GM21447 (cell line): ENCODE measurements around the gene IFNA4.
"Not testable (repeated sequence)": the region's sequence is repeated elsewhere in the genome, so short reads cannot be mapped to it uniquely, and the experiment has no call there.

ENCODE experiments used
- ATAC-seq: cut with Tn5 transposase; IDR thresholded peaks from one replicate; pipeline ENCODE4 v1.9.1; 2021; ENCODE audit not compliant: unreplicated experiment

IFNA4 gene

GRCh38 chr9:21187487-21187886 lies at the start of gene IFNA4:
Gene IFNA4, minus strand, starts transcription at chr9:21187587. Its CDS starts 56 bp downstream, at chr9:21187531.
- not testable (repeated sequence) for ATAC-seq

- ATAC-seq: peak; percentile 47
Measured at GRCh38 chr9:21236360-21236714, 49.0 kb upstream of the IFNA4 start.

GRCh38 chr9:21235468-21236359 lies 48.3 kb upstream of the IFNA4 start:
- ATAC-seq: peak; percentile 82

- no peak for ATAC-seq
Measured at GRCh38 chr9:21234153-21234687, 46.8 kb upstream of the IFNA4 start.

GRCh38 chr9:21233258-21233657 lies 45.9 kb upstream of the IFNA4 start:
- no peak for ATAC-seq

GRCh38 chr9:21228122-21228521 lies 40.7 kb upstream of the IFNA4 start, which contains the start of gene IFNA17:
Gene IFNA17, minus strand, starts transcription at chr9:21228222. Its CDS starts 49 bp downstream, at chr9:21228173.
- ATAC-seq: no peak

- ATAC-seq: not testable (repeated sequence)
Measured at GRCh38 chr9:21217211-21217610, 29.8 kb upstream of the IFNA4 start, which contains the start of gene IFNA16. Gene IFNA16, minus strand, starts transcription at chr9:21217311. Its CDS starts 6 bp downstream, at chr9:21217305.

- peak; percentile 69 for ATAC-seq
Measured at GRCh38 chr9:21213411-21214326, 26.3 kb upstream of the IFNA4 start.

- ATAC-seq: not testable (repeated sequence)
Measured at GRCh38 chr9:21212160-21212559, 24.8 kb upstream of the IFNA4 start.

GRCh38 chr9:21210782-21211181 lies 23.4 kb upstream of the IFNA4 start:
- not testable (repeated sequence) for ATAC-seq

- ATAC-seq: no peak
Measured at GRCh38 chr9:21210311-21210710, 22.9 kb upstream of the IFNA4 start.

GRCh38 chr9:21207043-21207442 lies 19.7 kb upstream of the IFNA4 start, which contains the start of gene IFNA10:
Gene IFNA10, minus strand, starts transcription at chr9:21207143. Its CDS starts 46 bp downstream, at chr9:21207097.
- ATAC-seq: not testable (repeated sequence)

- no peak for ATAC-seq
Measured at GRCh38 chr9:21205204-21205603, 17.8 kb upstream of the IFNA4 start.

GRCh38 chr9:21202105-21202504 lies 14.7 kb upstream of the IFNA4 start, which contains the start of gene IFNA7:
Gene IFNA7, minus strand, starts transcription at chr9:21202205. Its CDS starts 40 bp downstream, at chr9:21202165.
- ATAC-seq: not testable (repeated sequence)

- peak; percentile 97 for ATAC-seq
Measured at GRCh38 chr9:21194867-21195776, 7.7 kb upstream of the IFNA4 start.

GRCh38 chr9:21182810-21183736 lies 4.3 kb downstream of the IFNA4 start:
- ATAC-seq: peak; percentile 98

GRCh38 chr9:21174671-21175070 lies 12.7 kb downstream of the IFNA4 start:
- no peak for ATAC-seq

- ATAC-seq: no peak
Measured at GRCh38 chr9:21172156-21172555, 15.2 kb downstream of the IFNA4 start.

- ATAC-seq: no peak
Measured at GRCh38 chr9:21171351-21171750, 16.0 kb downstream of the IFNA4 start.
